K562 (cell line): ENCODE measurements around the gene CIB2. TPM values are rescaled to one million over a fixed set of nuclear protein-coding genes. Genes with fewer than 3 reads are reported as not detected.

Experiments
- BCOR ChIP-seq: fragments of 450-650 bp; IDR thresholded peaks from 2 replicates; pipeline ENCODE4 v1.6.1; 2016
- CBFA2T2 ChIP-seq: fragments of 450-650 bp; conservative IDR thresholded peaks from 2 replicates; pipeline ENCODE4 v1.6.1; 2017; ENCODE audit warnings: mild to moderate bottlenecking
- HOMEZ ChIP-seq: fragments of 250-450 bp; sonication (Bioruptor Pico); IDR thresholded peaks from 2 replicates; pipeline ENCODE4 v1.4.0; 2020; ENCODE audit warnings: mild to moderate bottlenecking, moderate library complexity
- JUN ChIP-seq, 2 experiments: sonication (generic) in 1 of 2; formaldehyde crosslinking in 1 of 2; IDR thresholded peaks; 2 replicates each; pipeline versions ENCODE4 v1.6.1 to v1.8.0; 2012 to 2022; ENCODE audit warnings: borderline replicate concordance in 2 of 2, mild to moderate bottlenecking in 2 of 2, improper control_type of control experiment in 1 of 2, low read depth in 1 of 2, low read length in 1 of 2, missing genetic modification reagents in 1 of 2
- MAZ ChIP-seq, 2 experiments: fragments of 450-650 bp in 1 of 2; sonication (generic) in 1 of 2; formaldehyde crosslinking; IDR thresholded peaks in 1 of 2; conservative IDR thresholded peaks in 1 of 2; 2 replicates each; pipeline versions ENCODE4 v1.4.0 to v1.5.0; 2020; ENCODE audit warnings: mild to moderate bottlenecking in 1 of 2, missing genetic modification reagents in 1 of 2
- MBD2 ChIP-seq: sonication (generic); IDR thresholded peaks from 2 replicates; pipeline ENCODE4 v1.6.1; 2016; ENCODE audit warnings: low read depth, borderline replicate concordance
- RREB1 ChIP-seq: fragments of 250-450 bp; sonication (Bioruptor Pico); IDR thresholded peaks from 2 replicates; pipeline ENCODE4 v1.4.0; 2020
- SIX5 ChIP-seq, 2 experiments: IDR thresholded peaks; 2 replicates each; pipeline ENCODE4 v1.6.1; 2011; ENCODE audit warnings: low read length in 2 of 2, borderline replicate concordance in 1 of 2, low read depth in 1 of 2, mild to moderate bottlenecking in 1 of 2, moderate library complexity in 1 of 2; ENCODE audit not compliant: insufficient read depth in 1 of 2
- SMARCC2 ChIP-seq: fragments of 450-650 bp; IDR thresholded peaks from 2 replicates; pipeline ENCODE4 v1.6.1; 2017; ENCODE audit warnings: antibody characterized with exemption, moderate library complexity, mild to moderate bottlenecking, low read depth
- SOX6 ChIP-seq: fragments of 450-650 bp; IDR thresholded peaks from 2 replicates; pipeline ENCODE4 v1.6.1; 2014; ENCODE audit warnings: mild to moderate bottlenecking
- SP2 ChIP-seq: IDR thresholded peaks from 2 replicates; pipeline ENCODE4 v1.6.1; 2011; ENCODE audit warnings: mild to moderate bottlenecking, low read depth, low read length, moderate library complexity; ENCODE audit not compliant: poor library complexity, severe bottlenecking; ENCODE audit errors: extremely low read depth
- ZNF134 ChIP-seq: fragments of 250-450 bp; sonication (Bioruptor Pico); conservative IDR thresholded peaks from 2 replicates; pipeline ENCODE4 v1.4.0; 2020
- polyA plus RNA-seq, 8 experiments: library from polyadenylated mRNA; depleted of rRNA in 4 of 8; stranded (reverse) in 5 of 8; unstranded in 3 of 8; fragments of >200 nt; fragmentation: Nextera tagmentation in 2 of 8; fragmentation: Illumina TruSeq in 1 of 8; extraction: Ambion mirVana in 2 of 8; extraction: Trizol in 1 of 8; gene quantifications; 2 replicates each; pipeline versions ENCODE4 v1.2.1 to v1.2.3, GENCODE V29; 2011 to 2014; ENCODE audit warnings: inconsistent platforms in 1 of 8, missing spikeins in 1 of 8
- total RNA-seq, 7 experiments: library from RNA; depleted of rRNA in 6 of 7; stranded (reverse); fragments of >200 nt in 6 of 7; fragmentation: Illumina TruSeq in 2 of 7; extraction: Trizol in 2 of 7; gene quantifications; 2 replicates each; pipeline versions ENCODE4 v1.2.1 to v1.2.3, GENCODE V29; 2011 to 2021; ENCODE audit warnings: low replicate concordance in 1 of 7

The CIB2 gene
- total and polyA plus RNA-seq, 9 of the 15 experiments (the other 6 are each of a cell fraction or from before 2014, with no cell fraction given), result 1.5 to 37.4 (median 19.4) TPM

DNA sequence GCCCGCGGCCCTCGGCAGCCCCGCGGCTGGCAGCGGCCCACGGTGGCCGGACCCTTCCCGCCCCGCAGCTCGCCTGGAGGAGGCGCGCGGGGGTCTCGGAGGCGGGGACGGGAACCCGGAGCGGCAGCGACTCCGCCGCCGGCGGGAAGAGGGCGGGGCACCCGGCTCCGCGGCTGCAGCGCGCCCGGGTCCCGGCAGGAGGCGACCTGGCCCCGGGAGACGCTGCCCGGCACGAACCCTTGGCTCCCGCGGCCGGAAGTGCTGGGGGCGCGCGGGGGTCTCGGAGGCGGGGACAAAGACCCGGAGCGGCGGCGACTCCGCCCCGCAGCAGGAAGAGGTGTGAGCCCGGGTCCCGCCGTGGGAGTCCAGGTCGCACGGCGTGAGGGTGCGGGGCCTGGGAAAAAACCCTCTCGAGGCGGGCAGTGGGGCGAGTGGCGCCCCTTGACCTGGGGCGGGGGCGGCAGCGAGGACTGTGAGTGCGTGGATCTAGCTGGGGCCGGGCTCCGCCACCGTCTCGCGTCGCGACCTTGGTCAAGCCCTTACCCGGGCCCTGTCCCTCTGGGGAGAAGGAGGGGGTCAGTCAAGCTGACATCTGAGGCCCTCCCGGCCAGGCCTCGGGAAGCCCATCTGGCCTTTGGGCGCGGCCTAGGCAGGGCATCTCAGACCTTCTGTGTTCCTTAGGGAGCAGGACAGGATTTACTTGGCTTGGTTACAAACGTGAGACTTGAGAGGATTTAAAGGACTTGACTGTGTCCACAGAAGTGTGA, at the start of gene CIB2 (continued):
- no peak for TF ChIP-seq JUN (IDR thresholded peaks at IDR 0.05; ENCODE audit: borderline replicate concordance, low read depth, low read length)
- 0 out of 2 replicates have a peak, but pooled peaks have one; percentile 51 for TF ChIP-seq JUN (CRISPR knock-in tag; IDR thresholded peaks at IDR 0.05; ENCODE audit: borderline replicate concordance)
- TF ChIP-seq SOX6, result 0 out of 2 replicates have a peak, but pooled peaks have one; percentile 13
- TF ChIP-seq SIX5 (IDR thresholded peaks at IDR 0.05; ENCODE audit: borderline replicate concordance in 1 of 2, insufficient read depth in 1 of 2, low read depth in 1 of 2, low read length in 2 of 2), result no peak
- TF ChIP-seq CBFA2T2, result no peak
- 0 out of 2 replicates have a peak, but pooled peaks have one; percentile 8 for TF ChIP-seq ZNF134
- peak; percentile 29; the same call in 1 of the 2 replicates for TF ChIP-seq MBD2
- peak; percentile 81 to 92 for TF ChIP-seq MAZ (CRISPR knock-in tag; conservative IDR thresholded peaks at IDR 0.05 in 1 of 2, IDR thresholded peaks at IDR 0.05 in 1 of 2)
- no peak for TF ChIP-seq HOMEZ
- TF ChIP-seq RREB1, result no peak
- no peak for TF ChIP-seq SP2
- peak; percentile 24; the same call in 1 of the 2 replicates for TF ChIP-seq BCOR
- TF ChIP-seq SMARCC2, result peak; percentile 22; the same call in 1 of the 2 replicates
